HPDE6-E6E7 (cell line): ENCODE results near the gene CALML4.
"Not testable (repeated sequence)": the region's sequence is repeated elsewhere in the genome, so short reads cannot be mapped to it uniquely, and the experiment has no call there.

Experiments
- DNase-seq: peaks from one replicate; pipeline ENCODE4 v3.0.0; 2011; ENCODE audit warnings: missing footprints; ENCODE audit errors: extremely low spot score

CALML4 gene

DNA sequence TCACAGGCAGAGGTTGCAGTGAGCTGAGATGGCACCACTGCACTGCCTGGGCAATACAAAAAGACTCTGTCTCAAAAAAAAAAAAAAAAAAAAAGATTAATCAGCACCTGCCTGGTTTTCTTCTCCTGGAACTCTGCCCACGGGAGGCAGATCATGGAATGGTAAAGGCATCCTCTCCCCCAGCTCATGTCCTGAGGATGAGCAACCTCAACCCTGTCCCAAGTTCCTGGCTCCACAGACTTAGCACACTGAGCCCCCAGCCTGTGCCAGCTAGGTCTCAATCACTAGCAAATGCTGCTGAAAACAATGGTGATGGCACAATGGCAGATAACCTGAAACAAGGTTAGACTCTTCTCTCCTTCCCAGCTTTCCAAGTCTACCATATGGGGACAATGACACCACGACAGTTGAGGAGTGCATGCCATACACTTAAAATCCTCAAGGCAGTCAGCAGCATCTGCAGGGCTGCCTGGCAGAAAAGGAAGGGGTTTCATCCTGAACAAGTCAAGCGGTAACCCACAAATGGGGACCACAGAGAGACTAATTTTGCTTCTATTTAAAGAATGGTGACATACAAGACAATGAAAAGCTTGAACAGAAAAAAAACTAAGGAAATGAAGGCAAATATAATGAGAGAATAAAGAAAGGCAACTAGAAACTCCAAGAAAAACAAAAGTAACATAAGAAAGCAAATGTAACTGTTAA lies 19.6 kb upstream of the CALML4 start:
- no peak for DNase-seq

DNA sequence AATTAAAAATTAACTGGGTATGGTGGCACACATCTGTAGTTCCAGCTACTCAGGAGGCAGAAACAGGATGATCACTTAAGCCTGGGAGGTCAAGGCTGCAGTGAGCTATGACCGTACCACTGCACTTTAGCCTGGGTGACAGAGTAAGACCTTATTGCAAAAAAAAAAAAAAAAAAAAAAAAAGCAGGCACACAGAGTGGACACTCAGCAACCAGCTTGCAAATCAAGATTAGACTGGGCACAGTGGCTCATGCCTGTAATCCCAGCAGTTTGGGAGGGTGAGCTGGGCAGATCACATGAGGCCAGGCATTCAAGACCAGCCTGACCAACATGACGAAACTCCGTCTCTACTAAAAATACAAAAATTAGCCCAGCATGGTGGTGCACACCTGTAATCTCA lies 19.0 kb upstream of the CALML4 start:
- no peak for DNase-seq

DNA sequence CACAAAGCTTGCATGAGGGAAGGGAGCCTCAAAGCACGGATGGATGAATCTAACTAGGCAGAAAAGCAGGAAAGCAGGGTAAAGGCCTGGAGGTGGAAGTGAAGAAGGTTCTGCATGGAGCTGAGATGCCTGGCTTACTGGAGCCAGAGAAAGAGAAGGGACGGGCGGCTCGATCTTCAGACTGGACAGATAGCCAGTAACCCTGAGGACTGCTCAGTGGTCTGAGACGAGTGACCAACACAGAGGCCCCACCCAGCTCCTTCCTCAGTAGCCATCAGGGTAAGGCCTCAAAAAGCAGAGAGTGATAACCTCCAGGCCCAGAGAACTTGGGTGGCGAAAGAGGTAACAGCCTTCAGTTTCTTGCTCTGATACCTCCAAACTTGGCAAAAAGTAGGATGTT lies 18.0 kb upstream of the CALML4 start:
- DNase-seq, result no peak

DNA sequence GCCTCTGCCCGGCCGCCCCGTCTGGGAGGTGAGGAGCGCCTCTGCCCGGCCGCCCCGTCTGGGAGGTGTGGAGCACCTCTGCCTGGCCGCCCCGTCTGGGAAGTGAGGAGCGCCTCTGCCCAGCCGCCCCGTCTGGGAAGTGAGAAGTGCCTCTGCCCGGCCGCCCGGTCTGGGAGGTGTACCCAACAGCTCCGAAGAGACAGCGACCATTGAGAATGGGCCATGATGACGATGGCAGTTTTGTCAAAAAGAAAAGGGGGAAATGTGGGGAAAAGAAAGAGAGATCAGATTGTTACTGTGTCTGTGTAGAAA lies 17.3 kb upstream of the CALML4 start:
- DNase-seq, result not testable (repeated sequence)

DNA sequence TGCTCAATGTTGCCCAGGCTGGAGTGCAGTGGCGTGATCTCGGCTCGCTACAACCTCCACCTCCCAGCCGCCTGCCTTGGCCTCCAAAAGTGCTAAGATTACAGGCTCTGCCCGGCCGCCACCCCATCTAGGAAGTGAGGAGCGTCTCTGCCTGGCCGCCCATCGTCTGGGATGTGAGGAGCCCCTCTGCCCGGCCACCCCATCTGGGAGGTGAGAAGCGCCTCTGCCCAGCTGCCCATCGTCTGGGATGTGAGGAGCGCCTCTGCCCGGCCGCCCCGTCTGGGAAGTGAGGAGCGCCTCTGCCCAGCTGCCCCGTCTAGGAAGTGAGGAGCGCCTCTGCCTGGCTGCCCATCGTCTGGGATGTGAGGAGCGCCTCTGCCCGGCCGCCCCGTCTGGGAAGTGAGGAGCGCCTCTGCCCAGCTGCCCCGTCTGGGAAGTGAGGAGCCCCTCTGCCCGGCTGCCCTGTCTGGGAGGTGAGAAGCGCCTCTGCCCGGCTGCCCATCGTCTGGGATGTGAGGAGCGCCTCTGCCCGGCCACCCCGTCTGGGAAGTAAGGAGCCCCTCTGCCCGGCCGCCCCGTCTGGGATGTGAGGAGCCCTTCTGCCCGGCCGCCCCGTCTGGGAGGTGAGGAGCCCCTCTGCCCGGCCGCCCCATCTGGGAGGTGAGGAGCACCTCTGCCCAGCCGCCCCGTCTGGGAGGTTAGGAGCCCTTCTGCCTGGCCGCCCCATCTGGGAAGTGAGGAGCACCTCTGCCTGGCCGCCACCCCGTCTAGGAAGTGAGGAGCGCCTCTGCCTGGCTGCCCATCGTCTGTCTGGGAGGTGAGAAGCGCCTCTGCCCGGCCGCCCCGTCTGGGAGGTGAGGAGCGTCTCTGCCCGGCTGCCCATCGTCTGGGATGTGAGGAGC lies 16.6 kb upstream of the CALML4 start:
- DNase-seq, result not testable (repeated sequence)

DNA sequence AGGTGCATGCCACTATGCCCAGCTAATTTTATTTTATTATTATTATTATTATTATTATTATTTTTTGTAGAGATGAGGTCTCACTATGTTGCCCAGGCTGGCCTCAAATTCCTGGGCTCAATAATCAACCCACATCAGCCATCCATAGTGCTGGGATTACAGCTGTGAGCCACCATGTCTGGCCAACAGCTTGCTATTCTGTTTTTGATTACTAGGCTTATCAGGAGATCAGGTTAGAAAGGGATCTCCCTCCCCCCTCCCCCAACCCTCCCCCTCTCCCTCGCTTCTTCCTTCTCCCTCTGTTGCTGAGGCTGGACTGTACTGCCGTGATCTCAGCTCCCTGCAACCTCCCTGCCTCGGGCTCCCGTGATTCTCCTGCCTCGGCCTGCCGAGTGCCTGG lies 15.8 kb upstream of the CALML4 start:
- no peak for DNase-seq

GRCh38 chr15:68220489-68220888 lies 15.4 kb upstream of the CALML4 start:
- DNase-seq, result no peak

- DNase-seq, result no peak
Observed at GRCh38 chr15:68218847-68219798, 14.0 kb upstream of the CALML4 start.

DNA sequence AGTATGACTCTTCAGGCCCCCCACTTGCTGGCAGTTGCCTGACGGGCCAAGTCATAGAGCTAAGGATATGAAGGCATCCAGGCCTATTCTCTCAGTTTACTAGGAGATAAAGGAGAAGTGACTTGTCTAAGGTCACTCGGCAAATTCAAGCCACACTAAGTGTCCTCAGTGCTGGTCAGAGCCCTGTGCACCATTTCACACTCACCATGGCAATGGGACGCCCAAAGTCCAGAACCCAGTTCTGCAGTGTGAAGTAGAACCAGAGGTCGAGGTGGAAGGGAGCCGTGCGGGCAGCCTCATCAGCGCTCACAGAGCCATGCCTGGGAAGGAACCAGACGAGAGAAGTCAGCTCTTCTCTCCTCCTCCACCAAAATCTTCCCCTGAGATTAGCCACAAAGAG lies 13.2 kb upstream of the CALML4 start:
- no peak for DNase-seq

- no peak for DNase-seq
Observed at GRCh38 chr15:68217341-68217740, 12.2 kb upstream of the CALML4 start.

GRCh38 chr15:68214838-68215254 lies 9.7 kb upstream of the CALML4 start:
- no peak for DNase-seq

DNA sequence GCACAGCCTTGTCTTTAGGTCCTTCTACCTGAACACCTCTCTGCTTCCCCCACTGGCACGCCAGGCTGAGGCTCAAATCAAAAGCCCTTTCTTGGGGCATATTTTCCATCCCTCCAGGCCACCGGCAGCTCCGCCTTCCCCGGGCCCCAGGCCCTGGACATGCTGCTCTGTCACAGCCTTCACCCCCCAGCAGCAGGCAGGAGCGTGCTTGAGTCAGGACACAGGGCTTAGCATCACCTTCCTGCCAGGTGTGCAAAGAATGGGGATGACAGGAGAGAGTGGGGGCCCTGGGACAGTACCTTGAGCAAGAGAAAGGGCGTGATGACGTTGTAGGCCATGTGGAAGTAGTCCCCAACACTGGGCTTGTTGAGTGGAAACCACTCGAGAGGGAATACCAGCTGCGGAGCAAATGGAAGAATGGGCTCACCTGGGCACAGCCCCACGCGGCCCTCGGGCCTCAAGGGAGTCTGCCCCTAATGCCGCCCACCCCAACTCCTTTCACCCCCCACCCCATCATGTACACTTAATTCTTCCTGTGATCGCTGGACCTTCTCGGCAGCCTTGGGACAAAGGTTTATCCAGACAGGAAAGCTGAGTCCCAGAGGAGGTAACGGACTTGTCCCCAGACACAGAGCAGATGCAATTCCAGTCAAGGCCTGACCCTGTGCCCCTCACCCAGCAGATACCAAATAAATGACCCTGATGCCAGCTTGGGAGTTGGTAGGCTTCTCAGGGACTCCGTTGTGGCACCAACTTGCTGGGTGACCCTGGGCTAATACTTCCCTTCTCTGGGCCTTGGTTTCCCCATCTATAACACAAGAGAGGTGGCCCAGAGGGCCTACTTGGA lies 9.1 kb upstream of the CALML4 start:
- no peak for DNase-seq

DNA sequence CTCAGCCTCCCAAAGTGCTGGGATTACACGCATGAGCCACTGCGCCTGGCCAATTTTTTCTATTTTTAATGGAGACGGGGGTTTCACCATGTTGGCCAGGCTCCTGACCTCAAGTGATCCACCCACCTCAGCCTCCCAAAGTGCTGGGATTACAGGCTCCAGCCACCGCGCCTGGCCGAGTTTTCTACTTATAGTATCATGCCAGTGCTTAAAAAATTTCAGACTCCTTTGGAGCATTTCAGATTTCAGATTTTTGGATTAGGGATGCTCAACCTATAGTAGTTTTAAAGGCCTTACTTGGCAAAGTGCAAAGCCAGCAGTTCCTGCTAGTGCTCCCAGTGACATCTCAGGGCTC lies 8.3 kb upstream of the CALML4 start:
- not testable (repeated sequence) for DNase-seq

DNA sequence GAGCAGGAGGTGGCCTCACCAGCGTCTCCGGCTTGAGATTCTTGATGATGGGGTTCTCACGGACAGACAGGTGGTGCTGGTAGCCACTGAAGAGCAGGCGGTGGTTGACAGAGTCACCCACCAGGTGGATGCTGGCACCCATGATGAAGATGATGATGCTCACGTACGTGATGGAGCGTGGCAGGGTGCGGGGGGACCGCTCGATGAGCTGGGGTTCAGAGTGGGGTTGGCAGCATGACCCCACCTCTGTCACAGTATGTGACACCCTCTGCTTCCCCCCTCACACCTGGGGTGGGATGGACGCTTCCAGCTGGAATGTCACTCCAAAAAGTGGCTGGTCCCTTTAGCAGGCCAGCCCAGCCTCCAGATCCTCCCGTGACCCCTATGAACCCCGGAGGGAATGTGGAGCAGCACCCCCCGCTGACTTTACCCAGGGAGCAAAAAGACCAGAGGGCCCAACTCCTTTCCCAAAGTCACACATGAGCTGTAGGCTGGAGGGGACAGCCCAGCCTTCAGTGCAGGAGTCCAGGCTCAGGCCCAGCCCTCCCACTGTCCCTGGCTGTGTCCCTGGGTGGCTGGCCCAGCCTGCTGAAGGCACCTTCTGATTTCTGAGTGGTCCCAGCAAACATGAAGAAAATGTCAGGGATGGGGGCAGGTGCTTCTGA lies 6.7 kb upstream of the CALML4 start:
- no peak for DNase-seq

DNA sequence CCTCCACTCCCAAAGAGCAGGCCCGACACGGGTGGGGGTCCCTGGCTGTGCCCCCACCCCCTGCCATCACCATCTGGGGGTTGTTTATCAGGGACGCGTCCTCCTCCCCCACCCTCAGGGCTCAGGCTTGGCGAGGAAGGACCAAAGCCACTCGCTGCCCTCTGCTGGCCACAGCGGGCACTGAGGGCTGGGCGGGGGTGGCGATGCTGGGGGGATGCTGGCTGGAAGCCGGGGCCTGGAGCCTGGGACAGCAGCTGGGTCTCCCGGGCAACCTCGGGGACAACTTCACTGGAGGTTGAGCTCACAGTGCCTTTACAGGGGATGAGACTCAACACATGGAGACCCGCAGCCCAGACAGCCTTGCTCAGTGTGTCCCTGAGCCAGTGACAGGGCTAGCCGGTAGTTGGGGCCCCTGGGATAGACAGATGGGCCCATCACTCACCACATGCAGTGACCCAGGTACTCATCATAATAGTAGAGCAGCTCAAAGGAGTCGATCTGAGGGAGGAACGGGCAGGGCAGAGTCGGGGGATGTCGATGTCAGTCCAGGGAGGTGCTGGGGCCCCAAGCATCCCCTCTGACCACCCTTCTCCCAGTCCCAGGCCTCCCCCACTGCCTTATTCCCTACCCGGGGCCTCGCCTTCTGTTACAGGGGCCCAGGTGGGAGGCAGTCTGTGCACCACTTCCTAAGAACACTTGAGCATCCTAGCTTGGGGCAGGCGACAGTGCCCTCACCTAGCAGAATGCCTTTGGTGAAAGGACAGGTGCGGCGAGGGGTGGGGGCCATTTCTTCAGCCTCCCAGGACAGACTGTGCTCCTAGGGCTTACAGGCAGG lies 5.9 kb upstream of the CALML4 start:
- peak; percentile 50 for DNase-seq

DNA sequence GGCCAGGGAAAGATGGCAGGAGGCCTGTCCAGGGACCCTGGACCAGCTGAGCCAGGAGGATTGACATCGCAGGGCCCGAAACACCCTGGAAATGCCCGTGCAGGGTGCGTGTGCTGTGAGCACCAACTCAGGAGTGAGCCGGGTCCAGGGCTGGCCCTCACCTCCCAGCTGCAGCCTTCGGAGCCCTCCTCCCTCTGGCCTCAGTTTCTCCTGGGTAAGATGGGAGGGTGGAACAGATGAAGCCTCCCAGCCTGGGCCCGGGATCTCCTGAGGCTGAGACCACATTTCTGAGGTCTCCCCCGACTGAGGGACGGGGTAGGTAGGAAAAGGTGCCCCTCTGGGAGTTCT lies 5.3 kb upstream of the CALML4 start:
- no peak for DNase-seq

DNA sequence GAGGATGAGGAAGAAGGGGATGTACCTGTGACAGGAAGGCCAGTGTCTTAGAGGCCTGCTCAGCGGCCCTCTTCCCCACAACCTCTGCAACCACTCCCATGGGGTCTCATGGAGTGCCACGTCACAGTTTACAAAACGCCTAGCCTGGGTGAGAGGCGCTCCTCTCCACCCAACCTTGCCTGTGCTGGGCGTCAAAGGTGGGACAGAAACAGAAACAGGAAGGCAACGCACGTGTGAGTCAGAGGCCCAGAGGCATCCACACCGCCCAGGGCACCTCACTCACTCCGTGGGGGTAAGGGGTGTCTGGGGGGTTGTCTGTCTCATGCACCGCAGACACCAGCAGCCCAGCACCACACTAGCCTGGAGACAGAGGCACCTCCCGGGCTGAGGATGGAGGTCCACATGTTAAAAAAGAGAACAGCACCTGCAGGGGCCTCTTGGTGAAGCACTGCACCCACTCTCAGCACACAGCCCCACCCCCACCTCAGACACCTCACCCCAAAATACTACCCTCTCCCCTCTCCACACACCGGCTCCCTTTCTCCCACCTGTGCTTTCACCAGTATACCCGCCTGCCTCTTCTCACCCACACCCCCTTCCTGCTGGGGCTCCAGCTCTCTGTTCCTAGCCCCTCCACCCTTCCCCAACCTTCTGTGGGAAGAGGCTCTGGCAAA lies 4.7 kb upstream of the CALML4 start:
- DNase-seq, result peak; percentile 60

DNA sequence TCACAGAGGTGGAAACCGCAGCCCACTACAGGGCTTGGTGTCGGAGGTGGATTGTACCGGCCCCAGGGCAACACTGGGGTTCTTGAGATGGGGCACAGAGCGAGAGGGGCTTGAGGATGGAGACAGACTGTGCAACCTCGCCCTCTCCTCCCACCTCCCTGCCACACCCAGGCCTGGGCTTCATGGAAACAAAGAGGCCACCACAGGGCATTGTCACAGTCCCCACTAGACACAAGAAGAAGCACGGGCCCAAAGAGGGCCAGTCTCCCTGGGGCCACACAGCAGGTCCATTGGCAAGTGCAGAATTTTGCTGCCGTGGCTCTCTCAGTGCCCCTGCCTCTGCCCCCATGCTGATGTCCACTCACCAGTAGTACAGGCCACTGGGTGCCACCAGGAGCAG lies 4.1 kb upstream of the CALML4 start:
- no peak for DNase-seq

GRCh38 chr15:68208636-68209240 lies 3.6 kb upstream of the CALML4 start:
- DNase-seq, result no peak
